Body of pancreas (tissue), 4 donors: Measurements from ENCODE around the gene ZSWIM6.
"Not testable (repeated sequence)": the region's sequence is repeated elsewhere in the genome, so short reads cannot be mapped to it uniquely, and the experiment has no call there.

Experiments used
- CTCF ChIP-seq, 7 experiments: fragments of 450-650 bp in 4 of 7; fragments of 200-600 bp in 3 of 7; sonication (generic) in 3 of 7; IDR thresholded peaks; one replicate each; pipeline ENCODE4 v1.5.1; 2016 to 2019; ENCODE audit warnings: antibody characterized with exemption in 7 of 7
- POLR2A ChIP-seq, 3 donors: fragments of 450-650 bp; IDR thresholded peaks; one replicate each; pipeline ENCODE4 v1.6.1; 2016; ENCODE audit warnings: antibody characterized with exemption in 3 of 3, mild to moderate bottlenecking in 2 of 3

GRCh38 chr5:61406497-61406896 is 74.4 kb downstream of the ZSWIM6 start:
- not testable (repeated sequence) for TF ChIP-seq CTCF, POLR2A (IDR thresholded peaks at IDR 0.05)
